MG63 (cell line): ENCODE results near the gene WWOX. TPM values are rescaled to one million over a fixed set of nuclear protein-coding genes. Genes with fewer than 3 reads are reported as not detected.
"Not testable (repeated sequence)": the region's sequence is repeated elsewhere in the genome, so short reads cannot be mapped to it uniquely, and the experiment has no call there.

Source experiments
- DNase-seq: peaks from one replicate; pipeline ENCODE4 v3.0.0-alpha.2; 2020
- H3K27me3 ChIP-seq: fragments of 250-450 bp; sonication (Bioruptor Pico); 2 replicates; pipeline ENCODE4 v1.5.1; 2020; ENCODE audit warnings: mild to moderate bottlenecking, moderate library complexity
- H3K36me3 ChIP-seq: fragments of 250-450 bp; sonication (Bioruptor Pico); 2 replicates; pipeline ENCODE4 v1.5.1; 2020; ENCODE audit warnings: mild to moderate bottlenecking, moderate library complexity
- H3K4me3 ChIP-seq: fragments of 250-450 bp; sonication (Bioruptor Pico); 2 replicates; pipeline ENCODE4 v1.5.1; 2020; ENCODE audit warnings: mild to moderate bottlenecking, moderate library complexity
- H3K9me3 ChIP-seq: fragments of 250-450 bp; sonication (Bioruptor Pico); 2 replicates; pipeline ENCODE4 v1.5.1; 2020; ENCODE audit warnings: mild to moderate bottlenecking, moderate library complexity
- total RNA-seq: library from RNA; depleted of rRNA; stranded (reverse); fragments of >200 nt; shearing (Covaris generic); gene quantifications from 2 replicates; pipeline ENCODE4 v1.2.3, GENCODE V29; 2014; ENCODE audit warnings: low replicate concordance

The WWOX gene
- total RNA-seq, 1 experiment from 2014 or later: 11.4 TPM

DNA sequence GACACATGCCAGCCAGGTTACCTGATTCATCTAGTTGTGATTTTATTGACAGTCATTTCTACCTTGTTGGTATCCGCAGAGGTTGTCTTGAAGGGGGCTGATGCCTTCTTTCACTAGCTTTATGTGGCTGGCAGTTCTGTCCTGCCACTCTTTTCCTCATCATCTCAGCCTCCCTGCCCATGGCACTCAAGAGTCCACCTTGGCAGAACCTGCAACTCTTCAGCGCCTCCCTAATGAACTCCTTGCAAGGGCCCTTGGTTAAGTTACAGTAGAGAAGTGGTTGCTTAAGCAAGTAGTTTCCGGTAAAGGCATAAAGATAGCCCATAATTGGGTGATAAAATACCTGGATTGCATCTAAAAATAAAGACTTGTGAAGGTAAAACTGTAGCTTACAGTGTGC, 489.9 kb downstream of the WWOX start:
- Histone ChIP-seq H3K36me3 (no peaks in the 10 kb centered on the region), H3K4me3 (no peak overlapping the region), H3K9me3 (no peaks in the 10 kb centered on the region), H3K27me3 (no peaks in the 10 kb centered on the region)
- no peak for DNase-seq

- DNase-seq: no peak
- Histone ChIP-seq H3K9me3 (no peaks in the 10 kb centered on the region), H3K27me3 (no peaks in the 10 kb centered on the region), H3K36me3 (no peaks in the 10 kb centered on the region), H3K4me3 (no peak overlapping the region)
Measured at GRCh38 chr16:78591682-78592103, 492.2 kb downstream of the WWOX start.

DNA sequence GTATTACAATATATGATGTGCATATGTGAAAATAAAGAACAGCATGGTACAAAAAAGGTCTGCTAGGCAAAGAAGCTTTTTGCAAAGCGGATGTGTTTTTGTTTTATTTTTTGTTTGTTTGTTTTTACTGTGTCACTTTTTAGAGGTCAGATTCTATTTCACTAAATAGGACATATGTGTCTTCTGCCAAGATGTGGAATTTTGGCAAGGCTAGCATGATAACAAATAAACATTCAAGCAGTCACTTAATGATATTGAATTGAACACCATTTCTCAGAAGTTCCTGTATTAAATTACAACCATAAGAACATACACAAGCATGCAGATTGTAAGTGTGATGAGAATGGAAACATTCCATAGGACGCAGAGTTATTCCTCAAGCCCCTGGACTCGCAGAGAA, 492.7 kb downstream of the WWOX start:
- no peak for DNase-seq
- no peaks in the 10 kb centered on the region for H3K9me3 ChIP-seq
- no peaks in the 10 kb centered on the region for H3K36me3 ChIP-seq
- H3K27me3 ChIP-seq: no peaks in the 10 kb centered on the region
- H3K4me3 ChIP-seq: no peak overlapping the region

DNA sequence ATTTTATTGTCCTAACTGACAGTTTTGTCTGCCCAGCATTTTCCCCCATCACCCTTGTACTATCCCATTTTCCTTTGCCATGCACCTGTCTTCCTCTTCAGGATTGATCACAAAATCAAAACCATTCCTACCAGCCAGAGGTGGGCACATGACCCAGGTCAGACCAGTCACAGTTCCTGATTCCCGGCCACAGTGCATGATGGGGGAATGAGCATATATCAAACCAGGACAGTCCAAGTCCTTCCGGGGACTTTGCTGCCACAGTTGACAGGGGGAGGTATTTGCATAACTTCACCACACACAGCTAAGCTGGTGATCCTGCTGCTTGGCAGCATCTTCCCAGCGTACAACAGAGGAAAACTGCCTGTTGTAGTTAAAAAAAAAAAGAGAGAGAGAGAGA, 493.9 kb downstream of the WWOX start:
- no peak for DNase-seq
- no peak overlapping the region for H3K4me3 ChIP-seq
- H3K27me3 ChIP-seq: no peaks in the 10 kb centered on the region
- no peaks in the 10 kb centered on the region for H3K36me3 ChIP-seq
- H3K9me3 ChIP-seq: no peaks in the 10 kb centered on the region

GRCh38 chr16:78594191-78594590, 494.7 kb downstream of the WWOX start:
- no peak for DNase-seq
- Histone ChIP-seq H3K27me3 (no peaks in the 10 kb centered on the region), H3K4me3 (no peak overlapping the region), H3K9me3 (no peaks in the 10 kb centered on the region), H3K36me3 (no peaks in the 10 kb centered on the region)

DNA sequence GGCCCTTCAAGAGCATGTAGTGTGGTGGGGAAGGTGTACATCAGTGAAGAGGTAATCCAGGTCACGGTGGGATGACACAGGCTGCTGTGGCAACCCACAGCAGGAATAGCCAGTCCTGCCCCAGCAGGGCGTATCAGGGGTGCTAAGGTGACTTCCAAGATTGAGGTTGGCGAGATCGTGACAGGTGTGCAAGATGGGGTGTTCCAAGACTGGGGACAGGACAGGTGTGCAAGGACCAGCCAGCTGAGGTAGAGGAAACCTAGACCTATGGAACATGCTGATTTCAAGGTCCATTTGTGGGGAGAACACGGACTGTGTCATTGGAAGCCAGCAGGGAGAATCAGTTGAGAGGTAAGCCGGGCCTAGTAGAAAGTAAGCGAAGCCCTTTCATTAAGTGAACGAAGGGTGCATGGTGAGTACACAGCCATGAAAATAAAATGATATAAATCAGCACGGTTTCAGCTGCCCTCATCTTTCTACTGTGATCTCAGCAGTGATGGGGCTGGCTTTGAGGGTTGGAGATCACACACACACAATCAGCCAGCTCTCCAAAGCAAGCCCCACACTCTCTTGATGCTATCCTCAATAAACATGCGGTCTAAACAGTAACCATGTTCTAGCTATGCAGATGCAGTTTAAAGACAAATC, 497.0 kb downstream of the WWOX start:
- Histone ChIP-seq H3K36me3 (no peaks in the 10 kb centered on the region), H3K27me3 (no peaks in the 10 kb centered on the region), H3K9me3 (no peaks in the 10 kb centered on the region), H3K4me3 (no peak overlapping the region)
- no peak for DNase-seq

DNA sequence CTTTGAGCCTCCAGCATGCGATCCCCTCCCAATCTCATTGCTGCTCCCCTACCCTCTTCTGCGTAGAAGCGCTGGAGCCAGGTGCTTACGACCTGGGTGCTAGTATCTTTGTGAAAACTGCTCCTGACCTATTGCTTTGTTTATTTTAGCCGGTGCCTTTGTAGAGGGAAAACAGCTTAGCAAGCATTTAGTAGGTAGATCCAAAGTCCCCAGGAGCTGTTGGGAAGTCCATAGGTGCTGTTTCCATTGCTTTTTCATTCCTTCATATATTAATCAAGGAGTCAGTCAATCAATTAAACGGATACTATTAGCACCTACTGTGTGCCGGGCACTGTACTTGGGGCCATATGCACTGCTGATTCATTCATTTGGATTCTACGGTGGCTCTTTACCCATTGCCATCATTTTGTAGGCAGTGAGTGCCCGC, 497.6 kb downstream of the WWOX start:
- Histone ChIP-seq H3K4me3 (no peak overlapping the region), H3K9me3 (no peaks in the 10 kb centered on the region), H3K36me3 (no peaks in the 10 kb centered on the region), H3K27me3 (no peaks in the 10 kb centered on the region)
- DNase-seq: no peak

DNA sequence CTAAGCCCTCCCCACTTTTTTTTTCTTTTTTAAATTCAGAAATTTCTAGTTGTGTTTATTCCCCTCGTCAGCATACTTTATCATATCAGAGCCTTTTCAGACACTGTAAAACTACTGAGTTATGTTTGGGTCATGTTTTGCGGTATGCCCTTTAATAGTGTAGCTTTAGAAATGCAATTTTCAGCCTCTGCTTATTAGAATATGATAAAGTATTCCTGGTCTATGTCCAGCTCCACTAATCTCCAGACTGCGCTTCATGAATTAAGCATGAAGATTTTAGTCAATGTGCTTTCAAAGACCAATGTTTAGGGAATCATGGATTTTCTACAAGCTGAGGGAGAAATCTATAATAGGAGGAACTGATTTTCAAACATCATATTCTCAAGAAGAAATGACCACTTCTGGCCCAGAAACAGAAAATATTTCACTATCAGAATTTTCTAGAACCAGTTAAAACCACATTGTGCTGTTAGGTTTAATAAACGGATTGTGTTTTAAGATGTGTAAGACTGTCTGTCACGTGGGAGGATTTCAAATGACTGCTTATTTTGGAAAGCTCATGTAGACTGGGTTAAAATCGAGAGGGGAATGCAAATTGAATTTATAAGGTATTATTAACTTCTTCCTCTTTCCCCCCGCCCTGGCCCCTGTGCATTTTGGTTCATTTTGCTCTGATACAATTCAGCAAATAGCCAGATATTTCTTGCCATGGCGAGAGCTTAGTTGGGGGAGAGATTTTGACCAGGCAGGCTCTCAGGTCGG, 498.5 kb downstream of the WWOX start:
- no peaks in the 10 kb centered on the region for H3K36me3 ChIP-seq
- no peak for DNase-seq
- H3K27me3 ChIP-seq: no peaks in the 10 kb centered on the region
- no peaks in the 10 kb centered on the region for H3K9me3 ChIP-seq
- H3K4me3 ChIP-seq: no peak overlapping the region

- H3K27me3 ChIP-seq: no peaks in the 10 kb centered on the region
- no peaks in the 10 kb centered on the region for H3K36me3 ChIP-seq
- DNase-seq: no peak
- no peaks in the 10 kb centered on the region for H3K9me3 ChIP-seq
- no peak overlapping the region for H3K4me3 ChIP-seq
Measured at GRCh38 chr16:78599271-78599670, 499.8 kb downstream of the WWOX start.

DNA sequence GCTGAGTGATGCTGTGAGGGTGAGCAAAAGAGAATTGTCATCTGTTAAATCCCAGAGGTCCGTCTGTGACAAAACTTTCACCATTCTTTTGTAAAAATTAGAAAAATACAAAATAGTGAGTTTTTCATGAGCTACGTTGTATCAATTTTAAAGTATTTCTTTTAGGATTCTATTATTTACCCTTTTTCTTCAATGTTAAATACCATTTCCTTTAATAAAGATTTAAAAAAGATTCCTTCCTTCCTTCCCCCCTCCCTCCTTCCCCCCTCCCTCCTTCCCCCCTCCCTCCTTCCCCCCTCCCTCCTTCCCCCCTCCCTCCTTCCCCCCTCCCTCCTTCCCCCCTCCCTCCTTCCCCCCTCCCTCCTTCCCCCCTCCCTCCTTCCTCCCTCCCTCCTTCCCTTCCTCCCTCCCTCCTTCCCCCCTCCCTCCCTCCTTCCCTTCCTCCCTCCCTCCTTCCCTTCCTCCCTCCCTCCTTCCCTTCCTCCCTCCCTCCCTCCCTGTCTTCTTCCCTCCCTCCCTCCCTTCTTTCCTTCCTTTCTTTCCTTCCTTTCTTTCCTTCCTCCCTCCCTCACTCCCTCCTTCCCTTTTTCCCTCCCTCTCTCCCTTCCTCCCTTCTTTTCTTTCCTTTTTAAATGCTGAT, 505.1 kb downstream of the WWOX start:
- not testable (repeated sequence) for H3K27me3 ChIP-seq, DNase-seq, H3K4me3 ChIP-seq, H3K9me3 ChIP-seq, H3K36me3 ChIP-seq

- H3K27me3 ChIP-seq: no peaks in the 10 kb centered on the region
- no peak for DNase-seq
- no peak overlapping the region for H3K4me3 ChIP-seq
- no peaks in the 10 kb centered on the region for H3K9me3 ChIP-seq
- no peaks in the 10 kb centered on the region for H3K36me3 ChIP-seq
Measured at GRCh38 chr16:78605548-78606101, 506.2 kb downstream of the WWOX start.

- Histone ChIP-seq H3K36me3 (no peaks in the 10 kb centered on the region), H3K4me3 (no peak overlapping the region), H3K27me3 (no peaks in the 10 kb centered on the region), H3K9me3 (no peaks in the 10 kb centered on the region)
- no peak for DNase-seq
Measured at GRCh38 chr16:78606545-78606944, 507.1 kb downstream of the WWOX start.

GRCh38 chr16:78607022-78607421, 507.6 kb downstream of the WWOX start:
- H3K9me3 ChIP-seq: no peaks in the 10 kb centered on the region
- no peaks in the 10 kb centered on the region for H3K36me3 ChIP-seq
- no peaks in the 10 kb centered on the region for H3K27me3 ChIP-seq
- DNase-seq: no peak
- H3K4me3 ChIP-seq: no peak overlapping the region

DNA sequence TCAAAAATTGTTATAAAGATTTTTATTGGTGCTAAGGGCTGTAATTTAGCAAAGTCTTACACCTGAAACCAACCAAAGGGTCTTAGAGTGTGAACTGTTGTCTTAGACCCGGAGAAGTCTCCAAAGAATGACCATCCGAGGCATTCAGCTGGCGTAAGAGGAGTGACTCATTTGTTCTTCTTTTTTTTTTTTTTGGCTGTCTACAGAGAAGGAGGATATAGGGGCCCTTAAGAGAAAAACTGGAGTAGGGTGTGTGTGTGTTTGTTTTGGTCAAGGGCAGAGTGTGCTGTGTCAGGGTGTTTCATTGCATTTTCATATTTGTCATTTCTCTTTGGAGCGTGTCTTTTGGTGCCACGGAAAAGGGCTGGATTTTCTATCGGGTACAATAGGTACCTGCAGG, 508.0 kb downstream of the WWOX start:
- no peak for DNase-seq
- H3K4me3 ChIP-seq: no peak overlapping the region
- H3K27me3 ChIP-seq: no peaks in the 10 kb centered on the region

DNA sequence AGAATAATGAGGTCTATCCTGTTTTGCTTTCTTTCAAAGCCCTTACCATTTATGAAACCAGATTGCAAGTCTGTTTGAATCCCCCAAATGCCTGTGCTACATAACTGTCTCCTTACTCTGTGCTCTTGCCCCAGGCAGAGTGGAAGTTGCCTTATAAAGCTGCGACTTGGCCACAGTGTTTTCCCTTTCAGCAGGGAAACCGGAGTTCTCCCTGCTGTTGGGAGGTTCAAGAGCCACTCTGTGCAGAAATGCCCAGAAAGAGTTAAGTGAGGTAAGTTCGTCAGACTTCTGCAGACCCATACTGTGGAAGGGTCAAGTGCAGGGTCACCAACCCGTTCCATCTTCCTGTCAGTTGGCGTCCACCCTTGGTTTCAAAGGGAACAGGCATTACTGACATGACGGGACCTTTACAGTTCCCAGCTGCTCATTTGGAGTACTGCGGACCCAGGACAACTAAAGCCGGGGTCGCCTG, 508.9 kb downstream of the WWOX start:
- Histone ChIP-seq H3K9me3 (no peaks in the 10 kb centered on the region), H3K4me3 (no peak overlapping the region), H3K36me3 (no peaks in the 10 kb centered on the region), H3K27me3 (no peaks in the 10 kb centered on the region)
- DNase-seq: no peak

More for the DNA sequence above, 508.0 kb downstream of the WWOX start:
- Histone ChIP-seq H3K36me3 (no peaks in the 10 kb centered on the region), H3K9me3 (no peaks in the 10 kb centered on the region)

- Histone ChIP-seq H3K27me3 (no peaks in the 10 kb centered on the region), H3K36me3 (no peaks in the 10 kb centered on the region), H3K4me3 (no peak overlapping the region), H3K9me3 (no peaks in the 10 kb centered on the region)
- DNase-seq: no peak
Measured at GRCh38 chr16:78609402-78610274, 510.2 kb downstream of the WWOX start.
